DND-41 (cell line): ENCODE results near the gene SALL4.

Experiments
- EZH2 ChIP-seq: IDR thresholded peaks from 3 replicates; pipeline ENCODE4 v1.6.1; 2012; ENCODE audit warnings: borderline replicate concordance, low read depth, mild to moderate bottlenecking, moderate library complexity, low read length, inconsistent platforms; ENCODE audit not compliant: severe bottlenecking
- TF ChIP-seq, protein P1 (sequence below): IDR thresholded peaks from 2 replicates; pipeline ENCODE4 v1.5.1; 2012; ENCODE audit warnings: borderline replicate concordance, low read length, moderate library complexity, mild to moderate bottlenecking; ENCODE audit not compliant: poor library complexity, severe bottlenecking; ENCODE audit errors: extremely low read depth

- TF ChIP-seq, protein P1, sequence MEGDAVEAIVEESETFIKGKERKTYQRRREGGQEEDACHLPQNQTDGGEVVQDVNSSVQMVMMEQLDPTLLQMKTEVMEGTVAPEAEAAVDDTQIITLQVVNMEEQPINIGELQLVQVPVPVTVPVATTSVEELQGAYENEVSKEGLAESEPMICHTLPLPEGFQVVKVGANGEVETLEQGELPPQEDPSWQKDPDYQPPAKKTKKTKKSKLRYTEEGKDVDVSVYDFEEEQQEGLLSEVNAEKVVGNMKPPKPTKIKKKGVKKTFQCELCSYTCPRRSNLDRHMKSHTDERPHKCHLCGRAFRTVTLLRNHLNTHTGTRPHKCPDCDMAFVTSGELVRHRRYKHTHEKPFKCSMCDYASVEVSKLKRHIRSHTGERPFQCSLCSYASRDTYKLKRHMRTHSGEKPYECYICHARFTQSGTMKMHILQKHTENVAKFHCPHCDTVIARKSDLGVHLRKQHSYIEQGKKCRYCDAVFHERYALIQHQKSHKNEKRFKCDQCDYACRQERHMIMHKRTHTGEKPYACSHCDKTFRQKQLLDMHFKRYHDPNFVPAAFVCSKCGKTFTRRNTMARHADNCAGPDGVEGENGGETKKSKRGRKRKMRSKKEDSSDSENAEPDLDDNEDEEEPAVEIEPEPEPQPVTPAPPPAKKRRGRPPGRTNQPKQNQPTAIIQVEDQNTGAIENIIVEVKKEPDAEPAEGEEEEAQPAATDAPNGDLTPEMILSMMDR = no peak
- TF ChIP-seq EZH2 = no peak
Observed at GRCh38 chr20:51818479-51819008, 16.2 kb upstream of the SALL4 start.
